Muscle of back (tissue), 13 donors: ENCODE data around the gene SEZ6. TPM values are rescaled to one million over a fixed set of nuclear protein-coding genes. Genes with fewer than 3 reads are reported as not detected.

Experiments used
- DNase-seq, 3 donors: peaks; one replicate each; pipeline versions ENCODE4 v3.0.0 to v3.0.0-alpha.2; 2013
- long read RNA-seq, 9 donors: transcript quantifications; one replicate each; lab custom pipeline, GENCODE V29; 2026
- polyA plus RNA-seq, 10 donors: library from polyadenylated mRNA; unstranded; fragments of 120-200 nt; gene quantifications; one replicate each; pipeline ENCODE4 v1.2.1, GENCODE V29; 2013; ENCODE audit not compliant: insufficient read length in 10 of 10

Gene SEZ6
- polyA plus RNA-seq = under 1 TPM; 0.07 to 0.66 (median 0.23) TPM
- long read RNA-seq, donor 1 = 0 reads
- long read RNA-seq, donor 2 = 0 reads
- long read RNA-seq, donor 3 = 0 reads
- long read RNA-seq, donor 4 = 0 reads
- long read RNA-seq, donor 5 = 0 reads
- long read RNA-seq, donor 6 = 0 reads
- long read RNA-seq, donor 7 = 0 reads
- long read RNA-seq, donor 8 = 0 reads
- long read RNA-seq, donor 9 = 0 reads

- DNase-seq = peak; percentile 73 to 92 (median 87)
Measured at GRCh38 chr17:29005936-29006511, at the start of gene SEZ6. TSS of gene SEZ6 (minus strand) at chr17:29006033. CDS start at chr17:29005869, 164 bp downstream.

- DNase-seq = no peak
Measured at GRCh38 chr17:29054835-29055234, 49.0 kb upstream of the SEZ6 start.

GRCh38 chr17:29051731-29052130 is 45.9 kb upstream of the SEZ6 start:
- no peak for DNase-seq

- DNase-seq = no peak
Measured at GRCh38 chr17:29051194-29051593, 45.4 kb upstream of the SEZ6 start.

- DNase-seq = no peak
Measured at GRCh38 chr17:29050176-29050575, 44.3 kb upstream of the SEZ6 start.

- no peak for DNase-seq
Measured at GRCh38 chr17:29049541-29050145, 43.8 kb upstream of the SEZ6 start.

GRCh38 chr17:29048440-29049368 is 42.9 kb upstream of the SEZ6 start:
- peak in 1 of 3 donors; percentile 36 for DNase-seq

- DNase-seq = no peak
Measured at GRCh38 chr17:29046473-29046839, 40.6 kb upstream of the SEZ6 start.

- no peak for DNase-seq
Measured at GRCh38 chr17:29045734-29046472, 40.1 kb upstream of the SEZ6 start.

GRCh38 chr17:29045026-29045425 is 39.2 kb upstream of the SEZ6 start:
- no peak for DNase-seq

GRCh38 chr17:29043539-29044145 is 37.8 kb upstream of the SEZ6 start:
- DNase-seq = no peak

GRCh38 chr17:29042679-29043538 is 37.1 kb upstream of the SEZ6 start, which contains the start of gene PIPOX:
TSS of gene PIPOX (plus strand) at chr17:29043141. CDS start at chr17:29043226, 85 bp downstream.
- no peak for DNase-seq

GRCh38 chr17:29042026-29042678 is 36.3 kb upstream of the SEZ6 start:
- no peak for DNase-seq

- no peak for DNase-seq
Measured at GRCh38 chr17:29041571-29041970, 35.7 kb upstream of the SEZ6 start.

- no peak for DNase-seq
Measured at GRCh38 chr17:29041091-29041490, 35.3 kb upstream of the SEZ6 start.

- peak in 2 of 3 donors; percentile 54 to 72 for DNase-seq
Measured at GRCh38 chr17:29039764-29040598, 34.1 kb upstream of the SEZ6 start.

GRCh38 chr17:29038085-29038795 is 32.4 kb upstream of the SEZ6 start:
- DNase-seq = no peak

GRCh38 chr17:29037739-29038084 is 31.9 kb upstream of the SEZ6 start:
- no peak for DNase-seq
